KOPT-K1 (cell line): ENCODE measurements around the gene VPS8.

Experiments used
- H3K27ac ChIP-seq: fragments of 200-600 bp; sonication (generic); 2 replicates; pipeline ENCODE4 v1.5.1; 2016; ENCODE audit warnings: antibody characterized with exemption, mild to moderate bottlenecking, low read depth, low read length; ENCODE audit not compliant: poor library complexity, severe bottlenecking
- H3K36me3 ChIP-seq: fragments of 200-600 bp; sonication (generic); 2 replicates; pipeline ENCODE4 v1.5.1; 2017; ENCODE audit warnings: antibody characterized with exemption, mild to moderate bottlenecking, low read length, moderate library complexity; ENCODE audit not compliant: insufficient read depth
- H3K9me3 ChIP-seq: fragments of 200-600 bp; sonication (generic); 2 replicates; pipeline ENCODE4 v1.5.1; 2017; ENCODE audit warnings: antibody characterized with exemption, low read length, mild to moderate bottlenecking; ENCODE audit not compliant: insufficient read depth, poor library complexity, severe bottlenecking

Gene VPS8

GRCh38 chr3:184796954-184797353 is 15.0 kb upstream of the VPS8 start:
- H3K27ac ChIP-seq = no peak overlapping the region
- H3K36me3 ChIP-seq = no peaks in the 10 kb centered on the region

GRCh38 chr3:184798120-184798519 is 13.8 kb upstream of the VPS8 start:
- Histone ChIP-seq H3K27ac (no peak overlapping the region), H3K36me3 (no peaks in the 10 kb centered on the region), H3K9me3 (no peaks in the 10 kb centered on the region)

More at GRCh38 chr3:184796954-184797353, 15.0 kb upstream of the VPS8 start:
- H3K9me3 ChIP-seq = no peaks in the 10 kb centered on the region

- H3K36me3 ChIP-seq = no peaks in the 10 kb centered on the region
- no peak overlapping the region for H3K27ac ChIP-seq
- H3K9me3 ChIP-seq = no peaks in the 10 kb centered on the region
Observed at GRCh38 chr3:184800349-184800930, 11.5 kb upstream of the VPS8 start.

GRCh38 chr3:184801241-184801785 is 10.7 kb upstream of the VPS8 start:
- no peaks in the 10 kb centered on the region for H3K36me3 ChIP-seq
- no peak overlapping the region for H3K27ac ChIP-seq
- no peaks in the 10 kb centered on the region for H3K9me3 ChIP-seq

GRCh38 chr3:184802150-184802549 is 9.8 kb upstream of the VPS8 start:
- no peaks in the 10 kb centered on the region for H3K36me3 ChIP-seq
- H3K9me3 ChIP-seq = no peaks in the 10 kb centered on the region
- no peak overlapping the region for H3K27ac ChIP-seq

- Histone ChIP-seq H3K27ac (no peak overlapping the region), H3K9me3 (no peaks in the 10 kb centered on the region), H3K36me3 (no peaks in the 10 kb centered on the region)
Observed at GRCh38 chr3:184804801-184805200, 7.2 kb upstream of the VPS8 start.

- no peaks in the 10 kb centered on the region for H3K9me3 ChIP-seq
- no peak overlapping the region for H3K27ac ChIP-seq
- no peaks in the 10 kb centered on the region for H3K36me3 ChIP-seq
Observed at GRCh38 chr3:184805351-184806038, 6.5 kb upstream of the VPS8 start.

GRCh38 chr3:184806567-184807271 is 5.2 kb upstream of the VPS8 start:
- Histone ChIP-seq H3K9me3 (no peaks in the 10 kb centered on the region), H3K36me3 (no peaks in the 10 kb centered on the region), H3K27ac (no peak overlapping the region)

- no peaks in the 10 kb centered on the region for H3K36me3 ChIP-seq
- no peaks in the 10 kb centered on the region for H3K9me3 ChIP-seq
- H3K27ac ChIP-seq = no peak overlapping the region
Observed at GRCh38 chr3:184807549-184807948, 4.4 kb upstream of the VPS8 start.

GRCh38 chr3:184808021-184808420 is 3.9 kb upstream of the VPS8 start:
- H3K9me3 ChIP-seq = no peaks in the 10 kb centered on the region
- no peaks in the 10 kb centered on the region for H3K36me3 ChIP-seq
- no peak overlapping the region for H3K27ac ChIP-seq

GRCh38 chr3:184810146-184810545 is 1.8 kb upstream of the VPS8 start:
- Histone ChIP-seq H3K36me3 (no peaks in the 10 kb centered on the region), H3K27ac (no peak overlapping the region), H3K9me3 (no peaks in the 10 kb centered on the region)

- no peak overlapping the region for H3K27ac ChIP-seq
- H3K36me3 ChIP-seq = no peaks in the 10 kb centered on the region
- H3K9me3 ChIP-seq = no peaks in the 10 kb centered on the region
Observed at GRCh38 chr3:184811034-184811433, 932 bp upstream of the VPS8 start.

GRCh38 chr3:184811663-184811998 is 335 bp upstream of the VPS8 start:
- Histone ChIP-seq H3K36me3 (peaks cover under 1% of the 10 kb centered on the region; the same call in 1 of the 2 replicates), H3K27ac (peak overlapping the region; percentile 58), H3K9me3 (no peaks in the 10 kb centered on the region)

- peak overlapping the region; percentile 58 for H3K27ac ChIP-seq
- peaks cover 3% of the 10 kb centered on the region; the same call in 1 of the 2 replicates for H3K36me3 ChIP-seq
- no peaks in the 10 kb centered on the region for H3K9me3 ChIP-seq
Observed at GRCh38 chr3:184812662-184813042, 686 bp downstream of the VPS8 start.

GRCh38 chr3:184813357-184813756 is 1.4 kb downstream of the VPS8 start:
- peaks cover 3% of the 10 kb centered on the region; the same call in 1 of the 2 replicates for H3K36me3 ChIP-seq
- H3K9me3 ChIP-seq = no peaks in the 10 kb centered on the region
- no peak overlapping the region for H3K27ac ChIP-seq
